ENCODE data around the gene PRSS2.

DNA sequence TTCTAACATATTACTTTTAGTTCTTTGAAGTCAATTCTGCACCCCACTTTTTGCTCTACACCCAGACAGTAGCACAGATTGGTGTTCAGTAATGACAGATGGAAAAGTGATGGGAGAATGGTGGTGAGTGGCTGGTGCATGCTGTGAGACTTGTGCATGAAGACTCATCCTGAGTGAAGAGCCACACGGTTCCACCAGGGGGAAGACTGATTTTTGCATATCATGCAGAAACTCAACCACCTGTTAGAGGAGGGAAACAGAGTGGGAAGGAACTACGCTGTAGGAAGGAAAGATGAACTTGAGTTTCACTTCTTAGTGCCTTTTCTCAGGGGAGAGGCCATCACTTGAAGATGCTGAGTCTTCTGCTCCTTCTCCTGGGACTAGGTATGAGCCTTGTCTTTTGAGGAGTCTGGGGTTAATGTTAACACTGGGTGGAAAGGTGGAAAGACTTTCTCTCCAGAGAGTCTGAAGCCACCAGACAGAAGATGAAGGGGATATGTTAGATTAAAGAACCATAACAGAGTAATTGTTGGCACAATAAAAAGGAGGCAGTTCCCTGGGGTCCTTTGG is 30.8 kb upstream of the PRSS2 start:
- TF ChIP-seq, protein P1, sequence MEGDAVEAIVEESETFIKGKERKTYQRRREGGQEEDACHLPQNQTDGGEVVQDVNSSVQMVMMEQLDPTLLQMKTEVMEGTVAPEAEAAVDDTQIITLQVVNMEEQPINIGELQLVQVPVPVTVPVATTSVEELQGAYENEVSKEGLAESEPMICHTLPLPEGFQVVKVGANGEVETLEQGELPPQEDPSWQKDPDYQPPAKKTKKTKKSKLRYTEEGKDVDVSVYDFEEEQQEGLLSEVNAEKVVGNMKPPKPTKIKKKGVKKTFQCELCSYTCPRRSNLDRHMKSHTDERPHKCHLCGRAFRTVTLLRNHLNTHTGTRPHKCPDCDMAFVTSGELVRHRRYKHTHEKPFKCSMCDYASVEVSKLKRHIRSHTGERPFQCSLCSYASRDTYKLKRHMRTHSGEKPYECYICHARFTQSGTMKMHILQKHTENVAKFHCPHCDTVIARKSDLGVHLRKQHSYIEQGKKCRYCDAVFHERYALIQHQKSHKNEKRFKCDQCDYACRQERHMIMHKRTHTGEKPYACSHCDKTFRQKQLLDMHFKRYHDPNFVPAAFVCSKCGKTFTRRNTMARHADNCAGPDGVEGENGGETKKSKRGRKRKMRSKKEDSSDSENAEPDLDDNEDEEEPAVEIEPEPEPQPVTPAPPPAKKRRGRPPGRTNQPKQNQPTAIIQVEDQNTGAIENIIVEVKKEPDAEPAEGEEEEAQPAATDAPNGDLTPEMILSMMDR (IDR thresholded peaks at IDR 0.05): peak; percentile 64
- no peak for TF ChIP-seq EZH2 (IDR thresholded peaks at IDR 0.05; ENCODE audit: borderline replicate concordance, insufficient read depth, low read depth, low read length, poor library complexity, severe bottlenecking)
